ENCODE data around the gene ZNF536.

The ZNF536 gene

DNA sequence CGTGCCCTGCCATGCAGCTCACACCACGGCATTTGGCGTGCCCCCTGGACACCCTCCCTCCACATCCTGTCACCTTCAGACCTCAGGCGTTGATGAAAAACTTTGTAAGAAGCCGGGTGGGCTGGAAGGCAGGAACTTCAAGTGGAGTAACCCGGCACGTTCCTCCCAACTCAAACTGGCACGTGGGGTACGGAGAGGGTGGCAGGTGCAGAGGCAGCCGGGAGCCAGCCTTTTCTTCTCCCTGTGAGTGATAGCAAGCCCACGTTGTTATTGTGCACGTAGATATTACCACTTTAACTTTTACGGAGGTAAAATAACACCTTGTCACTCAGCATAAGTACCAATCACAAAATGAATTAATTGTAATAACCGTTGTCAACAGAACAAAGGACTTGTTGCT is 198.0 kb downstream of the ZNF536 start:
- no peak for DNase-seq

DNA sequence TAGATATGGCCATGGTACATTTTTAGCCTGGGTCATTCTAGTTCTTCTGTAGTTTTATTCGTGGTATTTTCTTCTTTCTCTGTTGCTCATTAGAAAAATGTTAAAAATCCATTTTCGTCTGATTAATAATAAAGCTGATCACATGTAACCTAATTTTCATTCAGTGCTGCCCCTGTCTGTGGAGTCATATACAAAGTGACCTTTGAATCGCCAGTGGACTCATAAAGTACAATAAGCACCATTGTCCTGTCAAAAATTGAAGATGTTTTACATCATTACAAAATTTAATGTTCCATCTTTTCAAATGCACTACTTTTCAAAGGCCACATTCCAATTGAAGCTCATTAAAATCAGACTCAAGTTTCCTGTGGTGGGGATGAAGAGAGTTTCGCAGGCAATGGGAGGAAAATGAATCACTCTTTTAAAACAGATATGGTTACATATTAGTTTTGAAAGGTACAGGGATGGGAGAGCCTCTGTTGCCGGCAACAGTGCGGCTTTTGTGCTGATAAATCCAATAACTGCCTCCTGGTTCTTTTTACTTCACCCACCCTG is 205.4 kb downstream of the ZNF536 start:
- no peak for DNase-seq

DNA sequence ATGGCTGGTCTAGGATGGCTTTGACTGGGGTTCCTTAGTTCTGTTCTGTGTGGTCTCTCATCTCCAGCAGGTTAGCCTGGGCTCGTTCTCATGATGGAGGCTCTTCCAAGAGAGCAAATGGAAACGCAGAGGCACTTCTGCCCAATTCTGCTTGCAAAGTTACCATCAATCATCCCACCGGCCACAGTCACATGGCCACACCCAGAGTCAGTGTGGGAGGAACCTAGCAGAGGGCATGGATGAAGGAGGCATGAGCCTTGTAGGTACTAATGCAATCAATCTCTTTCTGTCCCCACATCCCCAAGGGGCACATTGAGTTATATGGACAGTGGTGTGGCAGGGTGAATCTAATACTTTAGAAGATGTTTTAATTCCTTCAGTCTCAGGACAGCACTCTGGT is 207.2 kb downstream of the ZNF536 start:
- no peak for DNase-seq

DNA sequence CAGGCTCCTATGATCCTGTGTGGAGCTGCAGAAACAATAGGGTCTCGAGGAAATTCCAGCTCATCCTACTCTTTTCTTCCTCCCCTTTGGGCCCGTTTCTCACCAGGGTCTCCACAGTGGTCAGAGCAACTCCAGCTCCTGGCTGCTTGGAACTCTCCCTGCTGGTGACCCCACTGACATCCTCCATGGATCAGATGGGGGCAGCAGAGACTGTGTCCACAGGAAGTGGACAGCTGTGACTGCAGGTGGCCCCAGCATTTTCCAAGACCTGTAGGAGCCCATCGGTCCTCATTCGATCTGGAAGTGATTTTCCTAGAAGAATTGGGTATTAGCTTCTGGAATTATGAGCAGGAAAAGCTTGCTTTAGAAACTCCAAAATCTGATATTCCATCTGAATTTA is 208.5 kb downstream of the ZNF536 start:
- no peak for DNase-seq

GRCh38 chr19:30584090-30584489 is 211.9 kb downstream of the ZNF536 start:
- DNase-seq, result no peak

DNA sequence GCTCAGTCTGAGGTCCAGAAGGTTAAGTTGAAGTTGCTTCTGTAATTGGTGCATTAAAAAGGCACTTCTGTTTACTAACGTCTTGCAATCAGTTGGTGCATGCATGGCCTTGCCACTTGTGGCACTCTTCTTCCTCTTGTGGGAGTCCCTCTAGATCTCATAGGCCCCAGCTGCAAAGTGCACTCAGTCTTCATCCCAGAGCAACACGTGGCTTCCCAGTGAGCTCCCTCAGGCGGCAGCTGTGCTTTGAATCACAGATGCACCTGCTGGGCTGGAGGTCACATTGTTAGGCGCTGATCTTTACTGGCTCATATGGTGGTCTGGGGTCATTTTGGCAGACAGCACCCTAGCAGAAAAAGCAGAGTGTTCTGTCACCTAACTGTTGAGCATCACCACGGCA is 215.7 kb downstream of the ZNF536 start:
- DNase-seq, result no peak

DNA sequence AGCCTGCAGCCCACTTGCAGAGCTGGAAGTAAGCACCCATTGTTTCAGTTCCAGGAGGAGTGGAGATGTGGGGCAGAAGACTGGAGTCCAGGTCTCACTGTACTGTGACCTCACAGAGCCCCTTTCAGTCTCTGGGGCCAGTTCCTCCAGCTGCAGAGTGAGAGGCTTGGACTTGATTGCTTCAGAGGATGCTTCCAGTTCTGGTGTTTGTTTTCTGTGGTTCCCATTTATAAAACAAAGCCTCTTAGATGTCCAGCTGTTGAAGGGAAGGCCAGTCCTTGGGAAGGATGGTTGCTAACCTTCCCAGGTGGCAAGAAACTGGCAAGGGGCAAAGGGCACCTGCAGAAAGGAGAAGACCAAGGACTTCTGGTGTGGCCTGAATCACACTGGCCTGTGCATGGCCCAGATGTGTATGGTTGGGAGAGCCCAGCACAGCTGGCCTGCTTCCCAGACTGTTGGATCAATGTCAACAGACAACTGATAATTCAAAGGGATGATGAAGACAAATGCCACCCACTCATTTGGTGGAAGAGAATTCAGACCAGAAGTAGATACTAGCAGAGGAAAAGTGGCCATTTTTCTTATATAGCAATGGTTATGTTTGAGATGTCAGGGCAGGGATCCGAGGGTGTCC is 218.5 kb downstream of the ZNF536 start:
- no peak for DNase-seq

DNA sequence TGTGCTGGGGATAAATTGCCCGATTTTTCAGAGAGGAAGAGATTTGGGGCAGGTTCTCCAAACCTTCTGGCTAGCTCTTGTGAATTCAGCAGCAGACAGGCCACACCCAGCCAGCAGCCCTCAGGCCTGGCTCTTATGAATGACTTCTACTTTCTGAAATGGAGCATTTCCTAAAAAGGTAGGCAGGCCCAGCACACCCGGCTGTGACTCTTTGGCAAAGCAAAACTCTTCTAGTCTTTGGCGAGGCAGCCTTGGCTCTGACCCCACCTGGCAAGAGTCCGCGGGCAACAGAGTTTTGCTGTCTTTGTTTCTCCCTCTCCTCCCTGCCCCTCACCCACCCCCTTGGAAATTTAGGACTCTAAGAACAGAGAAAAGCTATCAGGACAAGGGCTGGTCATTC is 221.2 kb downstream of the ZNF536 start:
- no peak for DNase-seq

DNA sequence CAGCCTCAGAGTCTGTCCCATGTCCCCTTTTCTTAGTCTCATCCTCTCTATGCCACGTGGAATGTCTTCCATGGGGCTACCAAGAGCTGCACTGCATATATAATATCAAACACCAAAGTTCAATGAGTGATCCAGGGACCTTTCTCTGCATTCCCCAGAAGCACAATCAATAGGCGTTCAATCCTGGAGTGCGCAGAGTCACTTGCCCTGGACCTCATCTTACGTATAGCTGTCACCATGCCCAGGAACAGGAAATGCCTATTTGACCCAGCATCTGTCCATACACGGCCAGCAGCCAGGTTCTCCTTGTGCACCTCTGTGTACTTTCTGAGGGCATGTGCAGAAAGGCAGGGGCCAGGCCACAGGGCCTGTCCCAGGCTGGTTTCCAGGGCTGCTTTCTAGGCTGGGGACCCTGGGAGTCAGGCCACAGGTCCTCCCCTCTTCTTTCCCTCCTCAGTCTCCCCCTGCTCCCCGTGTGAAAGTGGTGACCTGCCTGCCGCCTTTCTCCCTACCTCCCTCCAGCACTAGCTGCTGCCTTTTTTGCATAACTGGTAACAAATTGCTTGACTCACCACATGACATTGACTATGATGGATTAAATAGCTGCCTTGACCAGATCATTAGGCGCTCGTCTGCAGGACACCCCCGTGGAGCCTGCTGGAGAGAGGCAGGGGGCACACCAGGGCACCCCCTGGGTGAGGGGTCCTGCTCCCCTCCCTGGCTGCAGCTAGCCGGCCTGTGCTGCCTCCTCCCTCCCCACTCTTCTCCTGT is 222.0 kb downstream of the ZNF536 start:
- no peak for DNase-seq

- no peak for DNase-seq
Observed at GRCh38 chr19:30596268-30596667, 224.1 kb downstream of the ZNF536 start.

DNA sequence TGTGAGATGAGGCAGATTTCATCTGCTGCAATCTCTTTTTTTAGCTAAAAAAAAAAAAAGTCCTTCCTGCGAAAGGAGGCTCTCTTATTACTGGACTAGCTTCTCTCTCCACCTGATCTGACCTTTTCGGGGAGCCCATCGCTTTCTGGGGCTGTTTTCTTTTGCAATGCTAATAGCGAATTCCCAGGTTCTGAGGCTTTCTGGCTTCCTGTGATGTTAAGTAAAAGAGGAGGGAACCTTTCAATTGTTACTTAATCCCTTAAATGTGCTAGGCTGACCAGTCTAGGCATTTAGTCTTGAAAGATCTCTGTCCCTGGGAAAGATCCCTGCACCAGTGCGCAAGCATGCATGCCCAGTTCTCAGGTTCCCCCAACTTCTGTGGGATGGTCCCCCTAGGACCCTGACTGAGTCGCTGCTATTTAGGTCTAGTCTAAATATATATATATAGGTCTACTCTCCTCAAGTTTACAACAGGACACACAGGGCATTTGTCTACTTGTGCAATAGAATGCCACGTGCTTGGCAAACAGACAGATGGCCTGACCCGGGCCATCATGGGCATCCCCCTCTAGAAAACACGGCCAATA is 224.7 kb downstream of the ZNF536 start:
- DNase-seq, result no peak

DNA sequence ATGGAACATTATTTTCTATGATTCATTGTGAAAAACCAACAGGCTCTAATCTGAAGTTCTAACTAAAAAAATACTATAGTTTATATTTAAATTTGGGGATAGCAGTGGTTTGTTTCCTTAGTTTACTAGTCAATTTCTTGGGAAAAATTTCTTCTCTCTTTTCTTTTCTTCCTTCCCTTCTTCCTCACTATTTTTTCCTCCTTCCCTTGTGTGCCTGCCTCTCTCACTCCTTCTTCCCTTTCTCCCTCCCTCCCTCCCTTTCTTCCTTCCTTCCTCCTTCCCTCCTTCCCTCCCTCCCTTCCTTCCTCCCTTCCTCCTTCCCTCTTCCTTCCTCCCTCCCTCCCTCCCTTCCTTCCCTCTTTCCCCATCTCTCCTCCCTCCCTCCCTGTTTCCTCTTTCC is 226.5 kb downstream of the ZNF536 start:
- DNase-seq, result no peak

DNA sequence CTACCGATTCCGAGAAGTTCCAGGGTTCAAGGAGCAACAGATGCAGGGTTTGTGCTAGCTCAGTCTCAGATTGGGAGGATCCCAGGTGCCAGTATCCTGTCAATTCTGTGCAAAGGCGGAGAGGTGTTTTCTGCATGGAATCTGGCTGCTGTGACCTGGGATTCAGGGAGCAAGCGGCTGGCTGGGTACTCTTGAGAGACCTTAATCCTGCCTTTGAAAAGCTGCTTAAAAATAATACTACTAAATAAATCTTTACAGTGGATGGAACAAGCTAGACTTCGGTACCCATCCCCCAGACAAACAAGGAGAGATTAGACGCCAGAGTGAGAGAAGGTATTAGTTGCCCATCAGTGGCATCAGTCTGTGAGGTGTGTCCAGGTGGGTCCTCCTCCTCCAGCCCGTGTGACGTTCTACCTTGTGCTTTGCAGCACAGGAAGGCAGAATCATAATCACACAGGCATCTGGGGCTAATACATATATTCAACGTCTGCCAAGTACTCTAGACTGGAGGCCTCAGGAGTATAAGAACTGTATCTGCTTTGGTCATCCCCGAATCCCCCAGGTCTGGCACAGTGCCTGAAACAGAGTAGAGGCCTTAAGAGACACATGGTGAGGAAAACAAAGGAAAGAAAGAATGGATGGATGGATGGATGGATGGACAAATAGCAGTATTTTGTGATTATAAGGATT is 230.6 kb downstream of the ZNF536 start:
- no peak for DNase-seq

DNA sequence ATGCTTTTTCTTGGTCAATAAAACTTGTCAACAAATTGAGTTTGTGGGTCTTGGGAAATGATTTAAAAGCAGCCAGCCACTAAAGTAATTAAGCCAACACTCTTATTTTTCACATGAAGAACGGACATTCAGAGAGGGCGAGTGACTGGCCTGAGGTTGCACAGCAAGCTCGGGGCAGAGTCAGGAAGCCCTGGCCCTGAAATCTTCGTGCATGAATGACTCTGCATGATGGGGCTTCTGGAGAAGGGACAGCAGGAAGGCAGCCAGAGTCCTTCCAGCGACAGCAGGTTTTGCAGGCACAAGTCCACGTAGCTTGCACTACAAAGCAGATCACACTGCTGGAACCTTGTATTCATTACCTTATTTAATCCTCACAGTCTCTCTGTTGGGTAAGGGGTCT is 232.5 kb downstream of the ZNF536 start:
- DNase-seq, result no peak

GRCh38 chr19:30605333-30605732 is 233.1 kb downstream of the ZNF536 start:
- no peak for DNase-seq

DNA sequence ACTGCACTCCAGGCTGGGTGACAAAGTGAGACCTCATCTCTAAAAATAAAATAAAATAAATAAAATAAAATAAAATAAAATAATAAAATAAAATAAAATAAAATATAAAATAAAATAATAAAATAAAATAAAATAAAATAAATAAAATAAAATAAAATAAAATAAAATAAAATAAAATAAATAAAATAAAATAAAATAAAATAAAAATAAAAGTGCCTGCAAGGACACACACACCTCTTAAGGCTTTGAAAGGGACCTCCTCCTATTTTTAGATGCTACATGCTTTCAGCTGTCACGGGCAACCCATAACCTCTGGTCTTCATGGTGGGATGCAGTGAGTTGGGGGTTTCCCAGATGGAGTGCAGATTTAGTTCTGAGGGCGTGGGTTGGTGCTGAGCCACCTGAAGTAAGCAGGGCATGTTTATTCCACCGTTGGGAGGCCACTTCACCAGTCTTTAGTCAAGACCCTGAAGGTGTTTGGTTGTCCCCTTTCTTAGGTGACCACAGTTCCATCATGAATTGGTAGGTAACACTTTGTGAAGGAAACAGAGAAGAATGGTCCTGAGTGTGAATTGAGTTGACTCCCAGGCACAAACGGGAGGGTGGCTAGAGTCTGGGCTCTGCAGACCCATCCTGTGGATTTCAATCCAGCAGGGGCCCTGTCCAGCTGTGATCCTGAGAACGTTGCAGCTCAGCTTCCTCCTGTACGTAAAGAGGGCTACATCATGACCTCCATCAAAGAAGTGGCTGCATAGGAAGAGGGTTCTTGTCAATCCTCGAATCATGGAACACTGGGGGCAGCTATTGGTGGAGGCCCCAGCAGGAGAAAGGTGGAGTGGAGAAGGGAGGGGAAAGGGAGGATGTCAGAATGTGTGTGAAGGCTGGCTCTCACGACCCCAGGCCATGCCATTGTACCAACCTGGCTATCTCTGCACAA is 234.2 kb downstream of the ZNF536 start:
- DNase-seq, result no peak

Data from NCI-H226 (cell line).